ENCODE measurements around the gene SPTBN4. TPM values are rescaled to one million over a fixed set of nuclear protein-coding genes. Genes with fewer than 3 reads are reported as not detected.

SPTBN4 gene
- total RNA-seq, 1 experiment from 2014 or later = 0.82 TPM

DNA sequence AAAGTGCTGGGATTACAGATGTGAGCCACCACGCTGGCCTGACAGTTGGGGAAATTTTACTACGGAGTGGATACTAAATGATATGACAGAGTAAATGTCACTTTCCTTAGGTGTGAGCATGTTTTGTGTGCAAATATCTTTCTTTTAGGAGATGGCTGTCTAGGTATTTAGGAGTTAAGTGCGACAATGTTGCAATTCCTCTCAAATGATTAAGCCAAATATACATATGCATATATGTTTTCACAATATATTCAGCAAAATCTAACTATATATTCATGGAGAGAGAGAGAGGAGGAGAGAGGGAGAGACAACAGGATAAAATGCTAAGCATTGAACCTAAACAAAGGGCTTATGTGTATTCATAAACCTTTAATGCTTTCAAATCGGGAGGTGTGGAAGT is 17.3 kb upstream of the SPTBN4 start:
- no peaks in the 10 kb centered on the region for H3K9me3 Mint-ChIP-seq (ENCODE audit: unreplicated experiment)
- BruUV-seq (replicated peaks) = no TSS peak
- TF ChIP-seq, protein P1, sequence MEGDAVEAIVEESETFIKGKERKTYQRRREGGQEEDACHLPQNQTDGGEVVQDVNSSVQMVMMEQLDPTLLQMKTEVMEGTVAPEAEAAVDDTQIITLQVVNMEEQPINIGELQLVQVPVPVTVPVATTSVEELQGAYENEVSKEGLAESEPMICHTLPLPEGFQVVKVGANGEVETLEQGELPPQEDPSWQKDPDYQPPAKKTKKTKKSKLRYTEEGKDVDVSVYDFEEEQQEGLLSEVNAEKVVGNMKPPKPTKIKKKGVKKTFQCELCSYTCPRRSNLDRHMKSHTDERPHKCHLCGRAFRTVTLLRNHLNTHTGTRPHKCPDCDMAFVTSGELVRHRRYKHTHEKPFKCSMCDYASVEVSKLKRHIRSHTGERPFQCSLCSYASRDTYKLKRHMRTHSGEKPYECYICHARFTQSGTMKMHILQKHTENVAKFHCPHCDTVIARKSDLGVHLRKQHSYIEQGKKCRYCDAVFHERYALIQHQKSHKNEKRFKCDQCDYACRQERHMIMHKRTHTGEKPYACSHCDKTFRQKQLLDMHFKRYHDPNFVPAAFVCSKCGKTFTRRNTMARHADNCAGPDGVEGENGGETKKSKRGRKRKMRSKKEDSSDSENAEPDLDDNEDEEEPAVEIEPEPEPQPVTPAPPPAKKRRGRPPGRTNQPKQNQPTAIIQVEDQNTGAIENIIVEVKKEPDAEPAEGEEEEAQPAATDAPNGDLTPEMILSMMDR (IDR thresholded peaks at IDR 0.05; ENCODE audit: insufficient read depth in 1 of 2, low read depth in 1 of 2, low read length in 1 of 2, severe bottlenecking in 1 of 2, unreplicated experiment in 1 of 2) = no peak
- Histone ChIP-seq H3K27me3 (replicated peaks; ENCODE audit: control insufficient read depth, insufficient read depth, low read length) (no peaks in the 10 kb centered on the region), H3K4me1 (peaks cover 37% of the 10 kb centered on the region), H3K4me3 (ENCODE audit: low read depth, low read length) (no peak overlapping the region), H3K9me3 (no peaks in the 10 kb centered on the region), H3K36me3 (ENCODE audit: control insufficient read depth, insufficient read depth, low read length) (peaks cover 6% of the 10 kb centered on the region)
- peaks cover 26% of the 10 kb centered on the region for H3K4me1 Mint-ChIP-seq (ENCODE audit: low read depth, unreplicated experiment)
- no peak overlapping the region for H3K4me3 Mint-ChIP-seq (ENCODE audit: unreplicated experiment)
- no peak for DNase-seq
- ChIA-PET POLR2A (no interaction called here), CTCF (no interaction called here)
- no peaks in the 10 kb centered on the region for H3K27me3 Mint-ChIP-seq (ENCODE audit: insufficient read depth, unreplicated experiment)
- H3K27ac Mint-ChIP-seq (ENCODE audit: unreplicated experiment) = no peak overlapping the region
- peaks cover 35% of the 10 kb centered on the region for H3K36me3 Mint-ChIP-seq (ENCODE audit: insufficient read depth, unreplicated experiment)
- intact Hi-C loops (cut with micrococcal nuclease; ENCODE audit: unreplicated experiment) = no loop called here

DNA sequence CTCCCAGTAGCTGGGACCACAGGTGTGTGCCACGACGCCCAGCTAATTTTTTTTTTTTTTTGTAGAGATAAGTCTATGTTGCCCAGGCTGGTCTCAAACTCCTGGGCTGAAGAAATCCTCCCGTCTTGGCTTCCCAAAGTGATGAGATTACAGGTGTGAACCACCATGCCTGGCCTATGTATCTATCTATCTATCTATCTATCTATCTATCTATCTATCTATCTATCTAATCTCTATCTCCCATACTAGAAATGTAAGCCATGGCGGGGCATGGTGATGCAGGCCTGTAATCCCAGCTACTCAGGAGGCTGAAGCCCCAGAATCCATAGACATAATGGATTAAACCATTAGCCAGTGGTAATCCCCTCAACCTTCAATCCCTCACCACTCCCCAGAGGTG is 16.1 kb upstream of the SPTBN4 start:
- Mint-ChIP-seq H3K4me3 (ENCODE audit: unreplicated experiment) (no peak overlapping the region), H3K9me3 (ENCODE audit: unreplicated experiment) (no peaks in the 10 kb centered on the region), H3K4me1 (ENCODE audit: low read depth, unreplicated experiment) (peaks cover 23% of the 10 kb centered on the region), H3K27me3 (ENCODE audit: insufficient read depth, unreplicated experiment) (no peaks in the 10 kb centered on the region), H3K36me3 (ENCODE audit: insufficient read depth, unreplicated experiment) (peaks cover 28% of the 10 kb centered on the region), H3K27ac (ENCODE audit: unreplicated experiment) (no peak overlapping the region)
- Histone ChIP-seq H3K36me3 (ENCODE audit: control insufficient read depth, insufficient read depth, low read length) (peaks cover 6% of the 10 kb centered on the region), H3K9me3 (no peaks in the 10 kb centered on the region), H3K4me3 (ENCODE audit: low read depth, low read length) (no peak overlapping the region), H3K27me3 (replicated peaks; ENCODE audit: control insufficient read depth, insufficient read depth, low read length) (no peaks in the 10 kb centered on the region), H3K4me1 (peaks cover 29% of the 10 kb centered on the region)
- no TSS peak for BruUV-seq (replicated peaks)
- intact Hi-C loops (cut with micrococcal nuclease; ENCODE audit: unreplicated experiment) = no loop called here
- CTCF ChIA-PET = no interaction called here
- DNase-seq = no peak
- TF ChIP-seq, protein P1 (IDR thresholded peaks at IDR 0.05; ENCODE audit: insufficient read depth in 1 of 2, low read depth in 1 of 2, low read length in 1 of 2, severe bottlenecking in 1 of 2, unreplicated experiment in 1 of 2) = no peak
- POLR2A ChIA-PET = no interaction called here

GRCh38 chr19:40452016-40452415 is 14.8 kb upstream of the SPTBN4 start:
- no peak for DNase-seq
- Histone ChIP-seq H3K36me3 (ENCODE audit: control insufficient read depth, insufficient read depth, low read length) (peaks cover 6% of the 10 kb centered on the region), H3K4me3 (ENCODE audit: low read depth, low read length) (no peak overlapping the region), H3K9me3 (no peaks in the 10 kb centered on the region), H3K27me3 (replicated peaks; ENCODE audit: control insufficient read depth, insufficient read depth, low read length) (no peaks in the 10 kb centered on the region), H3K4me1 (peaks cover 18% of the 10 kb centered on the region)
- ChIA-PET POLR2A (interaction anchor here (2.1 kb wide), 1 partner anchor 12 kb away, joined by 26 read pairs; no protein-coding TSS in a partner anchor), CTCF (interaction anchor here (0.6 to 2.7 kb wide), 2 partner anchors 10 to 13 kb away, joined by 3 to 34 read pairs; partner anchors contain the start of gene BLVRB)
- Mint-ChIP-seq H3K27me3 (ENCODE audit: insufficient read depth, unreplicated experiment) (no peaks in the 10 kb centered on the region), H3K36me3 (ENCODE audit: insufficient read depth, unreplicated experiment) (peaks cover 30% of the 10 kb centered on the region), H3K4me3 (ENCODE audit: unreplicated experiment) (no peak overlapping the region), H3K27ac (ENCODE audit: unreplicated experiment) (peak overlapping the region; percentile 84), H3K4me1 (ENCODE audit: low read depth, unreplicated experiment) (peaks cover 17% of the 10 kb centered on the region), H3K9me3 (ENCODE audit: unreplicated experiment) (no peaks in the 10 kb centered on the region)
- BruUV-seq (replicated peaks) = no TSS peak
- intact Hi-C loops (cut with micrococcal nuclease; ENCODE audit: unreplicated experiment) = no loop called here
- TF ChIP-seq, protein P1 (IDR thresholded peaks at IDR 0.05; ENCODE audit: insufficient read depth in 1 of 2, low read depth in 1 of 2, low read length in 1 of 2, severe bottlenecking in 1 of 2, unreplicated experiment in 1 of 2) = no peak
